Left hindlimb (tissue), 1 donor: ENCODE results near the gene EEIG1.

ENCODE experiments used
- DNase-seq: peaks from one replicate; pipeline ENCODE4 v3.0.0-alpha.2; 2018

The EEIG1 gene

GRCh38 chr9:127937388-127938297 lies 43.1 kb downstream of the EEIG1 start, which contains the start of gene DPM2:
DPM2 (minus strand) TSS chr9:127937854; CDS start chr9:127937820, 34 bp downstream.
- peak; percentile 90 for DNase-seq

- DNase-seq = no peak
Observed at GRCh38 chr9:127937056-127937387, 43.8 kb downstream of the EEIG1 start.

GRCh38 chr9:127936347-127936852 lies 44.4 kb downstream of the EEIG1 start:
- DNase-seq = no peak

DNA sequence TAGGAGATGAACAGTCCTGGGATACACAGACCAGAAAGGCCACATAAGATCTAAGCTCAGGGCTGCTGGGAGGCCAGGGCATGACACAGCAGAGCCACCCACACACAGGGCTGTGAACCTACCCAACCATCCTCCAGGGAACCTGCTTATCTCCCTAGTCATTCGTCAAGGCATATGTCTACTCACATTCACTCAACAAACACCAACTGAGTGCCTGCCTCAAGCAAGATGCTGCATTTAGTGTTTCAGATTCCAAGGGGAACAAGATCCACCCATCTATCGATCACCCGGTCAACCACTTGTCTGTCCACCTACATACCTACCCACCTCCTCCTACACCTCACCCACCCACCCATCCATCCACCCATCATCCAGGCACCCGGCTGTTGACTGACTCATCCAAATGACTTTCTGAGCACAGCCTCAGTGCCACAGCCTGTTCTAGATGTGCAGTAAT lies 45.0 kb downstream of the EEIG1 start:
- DNase-seq = no peak

DNA sequence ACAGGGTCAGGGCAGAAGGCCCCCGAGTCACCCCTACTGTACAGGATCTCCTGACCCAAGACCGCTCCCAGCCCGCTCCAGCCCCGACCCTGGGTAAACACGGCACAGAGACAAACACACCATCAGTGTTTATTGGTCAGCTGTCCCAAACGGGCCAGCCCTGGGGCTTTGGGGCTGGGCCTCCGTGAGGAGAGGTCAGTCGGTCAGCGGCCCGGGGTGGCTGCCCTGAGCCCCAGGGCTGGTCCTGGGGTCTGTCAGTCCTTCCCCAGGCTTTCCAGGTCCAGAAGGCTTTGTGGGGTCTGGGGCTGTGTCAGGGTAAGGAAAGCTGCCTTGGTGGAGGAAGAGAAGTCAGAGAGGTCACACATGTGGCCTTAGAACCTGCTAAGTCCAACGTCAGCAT lies 45.8 kb downstream of the EEIG1 start:
- DNase-seq = no peak

DNA sequence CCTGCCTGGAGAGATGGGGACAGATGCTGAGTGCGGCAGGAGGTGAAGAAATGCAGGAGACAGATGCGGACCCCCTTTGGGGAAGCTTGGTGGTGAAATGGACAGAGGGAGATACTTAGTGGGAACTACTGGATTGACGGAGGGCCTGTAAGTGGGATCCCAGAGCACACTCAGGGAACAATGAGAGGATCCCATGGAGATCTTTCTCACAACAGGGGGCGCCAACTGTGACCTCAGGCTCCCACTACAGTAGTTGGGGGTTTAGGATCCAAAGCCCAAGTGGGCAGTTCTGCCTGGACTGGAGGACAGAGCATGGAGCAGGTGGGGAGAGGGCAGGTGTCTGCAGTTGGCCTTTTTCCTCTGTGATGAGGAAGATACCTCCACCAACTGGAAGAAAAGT lies 46.5 kb downstream of the EEIG1 start:
- DNase-seq = no peak

DNA sequence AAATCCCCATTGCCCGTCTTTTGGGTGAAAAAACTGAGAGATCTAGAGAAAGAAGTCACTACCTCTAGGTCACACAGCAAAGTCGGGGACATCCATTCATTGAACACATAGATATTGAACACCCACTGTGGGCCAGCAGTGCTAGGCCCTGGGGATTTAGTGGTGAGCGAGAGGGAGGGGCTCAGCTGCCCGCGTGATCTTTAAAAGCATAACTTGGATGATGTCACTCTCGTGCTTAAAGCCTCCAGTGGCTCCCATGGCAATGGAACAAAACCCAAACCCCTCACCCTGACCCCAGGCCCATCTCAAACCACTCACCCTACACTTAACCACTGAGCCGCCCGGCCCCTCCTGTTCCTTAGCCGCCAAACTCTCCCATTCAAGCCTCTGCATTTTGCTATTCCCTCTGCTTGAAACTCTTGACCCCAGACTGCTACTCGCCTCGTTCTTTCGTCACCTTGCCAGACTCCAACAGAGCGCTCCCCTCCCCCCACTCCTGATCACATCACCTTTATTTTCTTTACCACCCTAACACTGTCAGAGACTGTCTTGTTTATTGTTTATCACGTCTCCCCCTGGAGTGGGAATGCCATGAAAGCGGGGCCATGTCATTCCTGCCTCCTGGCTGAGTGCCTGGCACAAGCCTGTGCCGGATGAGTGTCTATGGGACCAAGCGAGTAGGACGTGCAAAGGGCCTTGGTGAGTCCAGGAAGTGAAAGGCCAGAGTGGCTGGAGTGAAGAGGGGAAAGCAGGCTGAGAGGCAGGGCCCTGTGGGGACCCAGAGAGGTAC lies 49.5 kb downstream of the EEIG1 start:
- no peak for DNase-seq
